Liver (tissue), 3 donors: ENCODE results near the gene PNMA1.

Experiments used
- CTCF ChIP-seq: fragments of 150-350 bp; IDR thresholded peaks from 2 replicates; pipeline ENCODE4 v1.5.1; 2017; ENCODE audit warnings: improper control_type of control experiment, low read depth, low read length; ENCODE audit not compliant: missing input control
- FOXA1 ChIP-seq: IDR thresholded peaks from 2 replicates; pipeline ENCODE4 v1.6.1; 2016; ENCODE audit warnings: antibody characterized with exemption
- GABPA ChIP-seq, 2 donors: IDR thresholded peaks in 1 of 2; conservative IDR thresholded peaks in 1 of 2; 2 replicates each; pipeline ENCODE4 v1.6.1; 2016; ENCODE audit warnings: antibody characterized with exemption in 2 of 2, mild to moderate bottlenecking in 1 of 2, moderate library complexity in 1 of 2
- JUND ChIP-seq, 2 donors: IDR thresholded peaks; 2 replicates each; pipeline ENCODE4 v1.6.1; 2016; ENCODE audit warnings: antibody characterized with exemption in 2 of 2
- REST ChIP-seq: IDR thresholded peaks from 2 replicates; pipeline ENCODE4 v1.6.1; 2016; ENCODE audit warnings: antibody characterized with exemption, mild to moderate bottlenecking
- RXRA ChIP-seq, 2 donors: IDR thresholded peaks; 2 replicates each; pipeline ENCODE4 v1.6.1; 2017 to 2018; ENCODE audit warnings: antibody characterized with exemption in 2 of 2, mild to moderate bottlenecking in 1 of 2
- SP1 ChIP-seq: IDR thresholded peaks from 2 replicates; pipeline ENCODE4 v1.6.1; 2018; ENCODE audit warnings: antibody characterized with exemption, mild to moderate bottlenecking
- TAF1 ChIP-seq: conservative IDR thresholded peaks from 2 replicates; pipeline ENCODE4 v1.6.1; 2016; ENCODE audit warnings: antibody characterized with exemption, mild to moderate bottlenecking
- YY1 ChIP-seq: IDR thresholded peaks from 2 replicates; pipeline ENCODE4 v1.6.1; 2016; ENCODE audit warnings: antibody characterized with exemption, mild to moderate bottlenecking
- donor health status: healthy.
- donor health status: healthy.

- no peak for TF ChIP-seq CTCF
- no peak for TF ChIP-seq GABPA (IDR thresholded peaks at IDR 0.05 in 1 of 2, conservative IDR thresholded peaks at IDR 0.05 in 1 of 2)
- no peak for TF ChIP-seq YY1
- no peak for TF ChIP-seq JUND (IDR thresholded peaks at IDR 0.05)
- TF ChIP-seq SP1, result no peak
- TF ChIP-seq RXRA (IDR thresholded peaks at IDR 0.05), result no peak
- no peak for TF ChIP-seq FOXA1
- no peak for TF ChIP-seq TAF1
- no peak for TF ChIP-seq REST
Observed at GRCh38 chr14:73718418-73719251, 4.5 kb upstream of the PNMA1 start.
